Loucy (cell line): ENCODE measurements around the gene MICAL3.
"Not testable (repeated sequence)": the region's sequence is repeated elsewhere in the genome, so short reads cannot be mapped to it uniquely, and the experiment has no call there.

Experiments
- H2AFZ ChIP-seq: fragments of 200-600 bp; sonication (generic); 2 replicates; pipeline ENCODE4 v1.6.0; 2016; ENCODE audit warnings: antibody characterized with exemption, mild to moderate bottlenecking, low read length, moderate library complexity
- H3F3A ChIP-seq: fragments of 200-600 bp; 2 replicates; pipeline ENCODE4 v1.6.0; 2016; ENCODE audit warnings: antibody characterized with exemption, low read depth, mild to moderate bottlenecking
- H3K27me3 ChIP-seq: fragments of 200-600 bp; sonication (generic); 2 replicates; pipeline ENCODE4 v1.6.1; 2014; ENCODE audit warnings: low read length, mild to moderate bottlenecking; ENCODE audit not compliant: insufficient read depth, poor library complexity, severe bottlenecking
- H3K36me3 ChIP-seq: fragments of 200-600 bp; sonication (generic); 2 replicates; pipeline ENCODE4 v1.6.1; 2016; ENCODE audit warnings: low read length; ENCODE audit not compliant: insufficient read depth
- H3K4me1 ChIP-seq: fragments of 200-600 bp; sonication (generic); 2 replicates; pipeline ENCODE4 v1.5.1; 2014; ENCODE audit warnings: low read length, mild to moderate bottlenecking; ENCODE audit not compliant: insufficient read depth, poor library complexity, severe bottlenecking
- H3K4me2 ChIP-seq: fragments of 200-600 bp; sonication (generic); 2 replicates; pipeline ENCODE4 v1.6.0; 2014; ENCODE audit warnings: antibody characterized with exemption, low read length, low read depth, mild to moderate bottlenecking; ENCODE audit not compliant: poor library complexity, severe bottlenecking
- H3K4me3 ChIP-seq: fragments of 200-600 bp; sonication (generic); 2 replicates; pipeline ENCODE4 v1.5.1; 2014; ENCODE audit warnings: low read length, mild to moderate bottlenecking, mixed read lengths; ENCODE audit not compliant: poor library complexity, severe bottlenecking
- H3K79me2 ChIP-seq: fragments of 200-600 bp; sonication (generic); 2 replicates; pipeline ENCODE4 v1.6.1; 2014; ENCODE audit warnings: low read length; ENCODE audit not compliant: insufficient read depth
- H3K9ac ChIP-seq: fragments of 200-600 bp; sonication (generic); 2 replicates; pipeline ENCODE4 v1.6.0; 2014; ENCODE audit warnings: mild to moderate bottlenecking, low read depth, low read length, moderate library complexity; ENCODE audit not compliant: poor library complexity, severe bottlenecking
- H3K9me2 ChIP-seq: fragments of 200-600 bp; sonication (generic); replicated peaks from 2 replicates; pipeline ENCODE4 v1.6.1; 2016; ENCODE audit warnings: low read depth, low read length, mixed read lengths
- H3K9me3 ChIP-seq: fragments of 200-600 bp; sonication (generic); 2 replicates; pipeline ENCODE4 v1.6.1; 2014; ENCODE audit warnings: mild to moderate bottlenecking, antibody characterized with exemption, low read length, low read depth; ENCODE audit not compliant: insufficient read depth
- H4K20me1 ChIP-seq: fragments of 200-600 bp; sonication (generic); 2 replicates; pipeline ENCODE4 v1.6.0; 2014; ENCODE audit warnings: antibody characterized with exemption, low read length, mild to moderate bottlenecking; ENCODE audit not compliant: insufficient read depth, poor library complexity, severe bottlenecking
- CTCF ChIP-seq: fragments of 200-600 bp; sonication (generic); conservative IDR thresholded peaks from 2 replicates; pipeline ENCODE4 v1.5.1; 2014; ENCODE audit warnings: mild to moderate bottlenecking, antibody characterized with exemption, low read length
- EZH2phosphoT487 ChIP-seq: fragments of 200-600 bp; IDR thresholded peaks from 2 replicates; pipeline ENCODE4 v1.6.1; 2018; ENCODE audit warnings: antibody characterized with exemption, mild to moderate bottlenecking, moderate library complexity, borderline replicate concordance

MICAL3 gene

GRCh38 chr22:18024276-18024939, at the start of gene MICAL3:
Gene MICAL3, minus strand, starts transcription at chr22:18024561. Its CDS starts 117,749 bp downstream, at chr22:17906812.
- peak; percentile 63 for TF ChIP-seq CTCF
- TF ChIP-seq EZH2phosphoT487, result no peak
- H3K4me1 ChIP-seq, result peaks cover 5% of the 10 kb centered on the region
- peak within 1 kb of the TSS; percentile 97 for H2AFZ ChIP-seq
- no peaks in the 10 kb centered on the region for H3K79me2 ChIP-seq
- H3F3A ChIP-seq, result no peaks in the 10 kb centered on the region
- no peaks in the 10 kb centered on the region for H3K9me3 ChIP-seq
- H3K27me3 ChIP-seq, result no peaks in the 10 kb centered on the region
- peak within 1 kb of the TSS; percentile 76 for H3K4me3 ChIP-seq
- peak within 1 kb of the TSS; percentile 46 for H3K9ac ChIP-seq
- no peaks in the 10 kb centered on the region for H3K9me2 ChIP-seq
- H3K4me2 ChIP-seq, result peak within 1 kb of the TSS; percentile 99
- H4K20me1 ChIP-seq, result no peaks in the 10 kb centered on the region
- H3K36me3 ChIP-seq, result no peaks in the 10 kb centered on the region

GRCh38 chr22:18073927-18074326, 49.6 kb upstream of the MICAL3 start:
- H3K9me3 ChIP-seq, H4K20me1 ChIP-seq, H3K27me3 ChIP-seq, H3K4me3 ChIP-seq, H3K9me2 ChIP-seq, H2AFZ ChIP-seq, H3K36me3 ChIP-seq, H3K9ac ChIP-seq, H3K4me2 ChIP-seq, H3F3A ChIP-seq: not testable (repeated sequence)
- peaks cover 16% of the 10 kb centered on the region for H3K4me1 ChIP-seq
- peaks cover 25% of the 10 kb centered on the region for H3K79me2 ChIP-seq

- H3K9me3 ChIP-seq, result no peaks in the 10 kb centered on the region
- no peak for TF ChIP-seq CTCF
- TF ChIP-seq EZH2phosphoT487, result no peak
- no peak overlapping the region for H3K9ac ChIP-seq
- no peak overlapping the region for H3K4me2 ChIP-seq
- no peak overlapping the region for H3K4me3 ChIP-seq
- H3K36me3 ChIP-seq, result no peaks in the 10 kb centered on the region
- H3K27me3 ChIP-seq, result peaks cover 3% of the 10 kb centered on the region
- no peaks in the 10 kb centered on the region for H3K9me2 ChIP-seq
- H3F3A ChIP-seq, result no peaks in the 10 kb centered on the region
- no peak overlapping the region for H2AFZ ChIP-seq
- H3K79me2 ChIP-seq, result peaks cover 20% of the 10 kb centered on the region
- H4K20me1 ChIP-seq, result no peaks in the 10 kb centered on the region
- peaks cover 12% of the 10 kb centered on the region for H3K4me1 ChIP-seq
Observed at GRCh38 chr22:18073467-18073866, 49.1 kb upstream of the MICAL3 start.

GRCh38 chr22:18071968-18072310, 47.6 kb upstream of the MICAL3 start:
- Histone ChIP-seq H2AFZ (no peak overlapping the region), H3K9me3 (no peaks in the 10 kb centered on the region), H3K27me3 (no peaks in the 10 kb centered on the region), H4K20me1 (no peaks in the 10 kb centered on the region), H3K4me3 (no peak overlapping the region), H3K36me3 (no peaks in the 10 kb centered on the region), H3K9ac (no peak overlapping the region), H3K4me2 (no peak overlapping the region), H3K79me2 (peaks cover 8% of the 10 kb centered on the region; the same call in 1 of the 2 replicates), H3F3A (no peaks in the 10 kb centered on the region), H3K4me1 (peaks cover 9% of the 10 kb centered on the region), H3K9me2 (no peaks in the 10 kb centered on the region)
- TF ChIP-seq EZH2phosphoT487 (no peak), CTCF (peak; percentile 32)

- not testable (repeated sequence) for H3K4me2 ChIP-seq, H4K20me1 ChIP-seq, H3F3A ChIP-seq, H3K9ac ChIP-seq, H3K9me2 ChIP-seq, H2AFZ ChIP-seq, H3K79me2 ChIP-seq, H3K27me3 ChIP-seq, H3K9me3 ChIP-seq, H3K4me3 ChIP-seq, H3K4me1 ChIP-seq, H3K36me3 ChIP-seq
Observed at GRCh38 chr22:18071307-18071967, 47.1 kb upstream of the MICAL3 start.
